HEK293T (cell line): ENCODE measurements around the gene ACOT7.

Source experiments
- ARNT ChIP-seq: fragments of 450-650 bp; IDR thresholded peaks from 2 replicates; pipeline ENCODE4 v1.6.1; 2017; ENCODE audit warnings: mild to moderate bottlenecking
- BHLHE40 ChIP-seq: fragments of 450-650 bp; IDR thresholded peaks from 2 replicates; pipeline ENCODE4 v1.6.1; 2016; ENCODE audit warnings: mild to moderate bottlenecking, moderate library complexity, borderline replicate concordance
- FOXA1 ChIP-seq: fragments of 450-650 bp; IDR thresholded peaks from 2 replicates; pipeline ENCODE4 v1.6.1; 2016; ENCODE audit warnings: mild to moderate bottlenecking
- FOXM1 ChIP-seq: fragments of 450-650 bp; IDR thresholded peaks from 2 replicates; pipeline ENCODE4 v1.6.1; 2017; ENCODE audit warnings: mild to moderate bottlenecking, borderline replicate concordance
- HDGF ChIP-seq: fragments of 450-650 bp; IDR thresholded peaks from 2 replicates; pipeline ENCODE4 v1.6.1; 2017; ENCODE audit warnings: antibody characterized with exemption, borderline replicate concordance
- NFRKB ChIP-seq: fragments of 450-650 bp; IDR thresholded peaks from 2 replicates; pipeline ENCODE4 v1.6.1; 2016; ENCODE audit warnings: mild to moderate bottlenecking, moderate library complexity
- SP1 ChIP-seq: fragments of 450-650 bp; IDR thresholded peaks from 2 replicates; pipeline ENCODE4 v1.6.1; 2017
- SUZ12 ChIP-seq: fragments of 450-650 bp; IDR thresholded peaks from 2 replicates; pipeline ENCODE4 v1.6.1; 2016; ENCODE audit warnings: mild to moderate bottlenecking
- ZNF384 ChIP-seq: fragments of 450-650 bp; IDR thresholded peaks from 2 replicates; pipeline ENCODE4 v1.6.1; 2016

- TF ChIP-seq SP1: no peak
- TF ChIP-seq ARNT: no peak
- no peak for TF ChIP-seq ZNF384
- TF ChIP-seq HDGF: no peak
- no peak for TF ChIP-seq FOXA1
- TF ChIP-seq FOXM1: no peak
- TF ChIP-seq SUZ12: no peak
- TF ChIP-seq NFRKB: no peak
- TF ChIP-seq BHLHE40: no peak
Observed at GRCh38 chr1:6392809-6393399, 663 bp downstream of the ACOT7 start.
